ENCODE data around the gene ARHGAP44. TPM values are rescaled to one million over a fixed set of nuclear protein-coding genes. Genes with fewer than 3 reads are reported as not detected.

ARHGAP44 gene
- polyA plus RNA-seq, 1 donor (not counting 4 experiments of a cell fraction or from before 2014, with no cell fraction given): 2.2 TPM

DNA sequence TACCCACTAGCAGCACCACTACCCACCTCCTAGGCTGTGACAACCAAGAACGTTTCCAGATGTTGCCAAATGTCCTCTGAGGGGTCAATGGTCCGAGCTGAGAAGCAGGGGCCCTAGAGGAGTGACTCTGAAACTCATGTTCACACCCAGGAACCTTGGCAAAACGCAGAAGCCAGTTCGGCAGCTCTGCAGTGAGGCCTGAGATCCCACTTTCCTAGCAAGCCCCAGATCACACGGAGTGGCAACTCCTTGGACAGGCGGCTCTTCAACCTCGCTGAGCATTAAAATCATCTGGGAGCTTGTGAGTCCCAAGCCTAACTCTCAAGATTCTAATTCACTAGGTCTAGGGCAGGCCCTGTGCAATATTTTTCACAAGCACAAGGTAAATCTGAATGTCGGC, 211.3 kb downstream of the ARHGAP44 start:
- Histone ChIP-seq H3K4me1 (ENCODE audit: control insufficient read depth, extremely low read depth, insufficient read depth, low read length) (no peaks in the 10 kb centered on the region), H2AFZ (ENCODE audit: control insufficient read depth, low read length) (no peak overlapping the region), H3K9me1 (ENCODE audit: control insufficient read depth, extremely low read depth, insufficient read depth, low read length) (no peaks in the 10 kb centered on the region), H3K36me3 (ENCODE audit: control insufficient read depth in 2 of 2, extremely low read depth in 1 of 2, insufficient read depth in 2 of 2, low read length in 2 of 2) (peaks cover 57 to 67% of the 10 kb centered on the region in 2 experiments), H4K20me1 (ENCODE audit: control insufficient read depth, extremely low read depth, insufficient read depth, low read length) (no peaks in the 10 kb centered on the region), H3K9ac (ENCODE audit: control insufficient read depth, extremely low read depth, insufficient read depth, low read length) (no peak overlapping the region), H3K9me3 (ENCODE audit: control insufficient read depth, low read depth, low read length) (no peaks in the 10 kb centered on the region), H3K27me3 (ENCODE audit: control insufficient read depth, extremely low read depth, insufficient read depth, low read length) (no peaks in the 10 kb centered on the region), H3K79me2 (ENCODE audit: control insufficient read depth, insufficient read depth, low read length) (peaks cover 6% of the 10 kb centered on the region), H3K4me3 (ENCODE audit: control insufficient read depth in 2 of 3, extremely low read depth in 1 of 3, insufficient read depth in 2 of 3, low read depth in 1 of 3, low read length in 3 of 3) (no peak overlapping the region), H3K27ac (ENCODE audit: control insufficient read depth, insufficient read depth, low read length) (no peak overlapping the region), H3K4me2 (ENCODE audit: control insufficient read depth, extremely low read depth, insufficient read depth, low read depth, low read length) (no peak overlapping the region)
- DNase-seq (ENCODE audit: low read depth, low spot score): no peak
- dilution Hi-C loops (cut with MboI; ENCODE audit: extremely low pct_ligation_motif_present, low sequenced_read_pairs): no loop called here
- no peak for FAIRE-seq
- TF ChIP-seq, protein P1, sequence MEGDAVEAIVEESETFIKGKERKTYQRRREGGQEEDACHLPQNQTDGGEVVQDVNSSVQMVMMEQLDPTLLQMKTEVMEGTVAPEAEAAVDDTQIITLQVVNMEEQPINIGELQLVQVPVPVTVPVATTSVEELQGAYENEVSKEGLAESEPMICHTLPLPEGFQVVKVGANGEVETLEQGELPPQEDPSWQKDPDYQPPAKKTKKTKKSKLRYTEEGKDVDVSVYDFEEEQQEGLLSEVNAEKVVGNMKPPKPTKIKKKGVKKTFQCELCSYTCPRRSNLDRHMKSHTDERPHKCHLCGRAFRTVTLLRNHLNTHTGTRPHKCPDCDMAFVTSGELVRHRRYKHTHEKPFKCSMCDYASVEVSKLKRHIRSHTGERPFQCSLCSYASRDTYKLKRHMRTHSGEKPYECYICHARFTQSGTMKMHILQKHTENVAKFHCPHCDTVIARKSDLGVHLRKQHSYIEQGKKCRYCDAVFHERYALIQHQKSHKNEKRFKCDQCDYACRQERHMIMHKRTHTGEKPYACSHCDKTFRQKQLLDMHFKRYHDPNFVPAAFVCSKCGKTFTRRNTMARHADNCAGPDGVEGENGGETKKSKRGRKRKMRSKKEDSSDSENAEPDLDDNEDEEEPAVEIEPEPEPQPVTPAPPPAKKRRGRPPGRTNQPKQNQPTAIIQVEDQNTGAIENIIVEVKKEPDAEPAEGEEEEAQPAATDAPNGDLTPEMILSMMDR (optimal IDR thresholded peaks at IDR 0.05 in 1 of 3, IDR thresholded peaks at IDR 0.05 in 1 of 3, conservative IDR thresholded peaks at IDR 0.05 in 1 of 3; ENCODE audit: extremely low read depth in 1 of 3, insufficient read depth in 2 of 3, low read length in 3 of 3): no peak
- no peak for TF ChIP-seq EZH2 (IDR thresholded peaks at IDR 0.05; ENCODE audit: low read length)

- FAIRE-seq: no peak
- peaks cover 6% of the 10 kb centered on the region for H3K79me2 ChIP-seq (ENCODE audit: control insufficient read depth, insufficient read depth, low read length)
Observed at GRCh38 chr17:13001991-13002615, 212.8 kb downstream of the ARHGAP44 start.

More at GRCh38 chr17:13001991-13002615, 212.8 kb downstream of the ARHGAP44 start:
- dilution Hi-C loops (cut with MboI; ENCODE audit: extremely low pct_ligation_motif_present, low sequenced_read_pairs): no loop called here
- Histone ChIP-seq H3K4me1 (ENCODE audit: control insufficient read depth, extremely low read depth, insufficient read depth, low read length) (no peaks in the 10 kb centered on the region), H4K20me1 (ENCODE audit: control insufficient read depth, extremely low read depth, insufficient read depth, low read length) (no peaks in the 10 kb centered on the region), H3K9me3 (ENCODE audit: control insufficient read depth, low read depth, low read length) (no peaks in the 10 kb centered on the region), H3K4me3 (ENCODE audit: control insufficient read depth in 2 of 3, extremely low read depth in 1 of 3, insufficient read depth in 2 of 3, low read depth in 1 of 3, low read length in 3 of 3) (no peak overlapping the region), H2AFZ (ENCODE audit: control insufficient read depth, low read length) (no peak overlapping the region), H3K27ac (ENCODE audit: control insufficient read depth, insufficient read depth, low read length) (no peak overlapping the region), H3K27me3 (ENCODE audit: control insufficient read depth, extremely low read depth, insufficient read depth, low read length) (no peaks in the 10 kb centered on the region), H3K36me3 (ENCODE audit: control insufficient read depth in 2 of 2, extremely low read depth in 1 of 2, insufficient read depth in 2 of 2, low read length in 2 of 2) (peaks cover 53% of the 10 kb centered on the region in 2 experiments), H3K4me2 (ENCODE audit: control insufficient read depth, extremely low read depth, insufficient read depth, low read depth, low read length) (no peak overlapping the region), H3K9ac (ENCODE audit: control insufficient read depth, extremely low read depth, insufficient read depth, low read length) (no peak overlapping the region), H3K9me1 (ENCODE audit: control insufficient read depth, extremely low read depth, insufficient read depth, low read length) (no peaks in the 10 kb centered on the region)
- TF ChIP-seq EZH2 (IDR thresholded peaks at IDR 0.05; ENCODE audit: low read length): no peak
- TF ChIP-seq, protein P1 (optimal IDR thresholded peaks at IDR 0.05 in 1 of 3, IDR thresholded peaks at IDR 0.05 in 1 of 3, conservative IDR thresholded peaks at IDR 0.05 in 1 of 3; ENCODE audit: extremely low read depth in 1 of 3, insufficient read depth in 2 of 3, low read length in 3 of 3): no peak
- DNase-seq (ENCODE audit: low read depth, low spot score): no peak
